ENCODE results near the gene FRMD6. TPM values are rescaled to one million over a fixed set of nuclear protein-coding genes. Genes with fewer than 3 reads are reported as not detected.

FRMD6 gene
- total RNA-seq = 10 to 100 TPM in 3 of 5 donors, 1 to 10 TPM in 2; 8.4 to 35.2 (median 11.1) TPM
- polyA plus RNA-seq = 10 to 100 TPM in 1 of 3 donors, 1 to 10 TPM in 2; 5.9 to 12.9 (median 8.1) TPM
- long read RNA-seq, donor 1, full-length matches to known transcripts = 3 of 3 reads
- long read RNA-seq, donor 1, partial matches to known transcripts = 0 of 3 reads
- long read RNA-seq, donor 1, other reads (novel, unspliced or antisense) = 0 of 3 reads
- long read RNA-seq, donor 2, partial matches to known transcripts = 0 of 1 reads
- long read RNA-seq, donor 2, other reads (novel, unspliced or antisense) = 0 of 1 reads
- long read RNA-seq, donor 3 = 0 reads
- long read RNA-seq, donor 4 = 0 reads
- long read RNA-seq, donor 5, full-length matches to known transcripts = 2 of 2 reads
- long read RNA-seq, donor 5, partial matches to known transcripts = 0 of 2 reads
- long read RNA-seq, donor 5, other reads (novel, unspliced or antisense) = 0 of 2 reads
- long read RNA-seq, donor 6, full-length matches to known transcripts = 4 of 4 reads
- long read RNA-seq, donor 6, partial matches to known transcripts = 0 of 4 reads
- long read RNA-seq, donor 6, other reads (novel, unspliced or antisense) = 0 of 4 reads
- long read RNA-seq, donor 7, full-length matches to known transcripts = 4 of 12 reads
- long read RNA-seq, donor 7, partial matches to known transcripts = 0 of 12 reads
- long read RNA-seq, donor 7, other reads (novel, unspliced or antisense) = 8 of 12 reads
- long read RNA-seq, donor 8, full-length matches to known transcripts = 1 of 1 reads
- long read RNA-seq, donor 8, partial matches to known transcripts = 0 of 1 reads
- long read RNA-seq, donor 8, other reads (novel, unspliced or antisense) = 0 of 1 reads
- long read RNA-seq, donor 9 = 0 reads
- long read RNA-seq, donor 10, partial matches to known transcripts = 0 of 7 reads
- long read RNA-seq, donor 10, other reads (novel, unspliced or antisense) = 7 of 7 reads

DNA sequence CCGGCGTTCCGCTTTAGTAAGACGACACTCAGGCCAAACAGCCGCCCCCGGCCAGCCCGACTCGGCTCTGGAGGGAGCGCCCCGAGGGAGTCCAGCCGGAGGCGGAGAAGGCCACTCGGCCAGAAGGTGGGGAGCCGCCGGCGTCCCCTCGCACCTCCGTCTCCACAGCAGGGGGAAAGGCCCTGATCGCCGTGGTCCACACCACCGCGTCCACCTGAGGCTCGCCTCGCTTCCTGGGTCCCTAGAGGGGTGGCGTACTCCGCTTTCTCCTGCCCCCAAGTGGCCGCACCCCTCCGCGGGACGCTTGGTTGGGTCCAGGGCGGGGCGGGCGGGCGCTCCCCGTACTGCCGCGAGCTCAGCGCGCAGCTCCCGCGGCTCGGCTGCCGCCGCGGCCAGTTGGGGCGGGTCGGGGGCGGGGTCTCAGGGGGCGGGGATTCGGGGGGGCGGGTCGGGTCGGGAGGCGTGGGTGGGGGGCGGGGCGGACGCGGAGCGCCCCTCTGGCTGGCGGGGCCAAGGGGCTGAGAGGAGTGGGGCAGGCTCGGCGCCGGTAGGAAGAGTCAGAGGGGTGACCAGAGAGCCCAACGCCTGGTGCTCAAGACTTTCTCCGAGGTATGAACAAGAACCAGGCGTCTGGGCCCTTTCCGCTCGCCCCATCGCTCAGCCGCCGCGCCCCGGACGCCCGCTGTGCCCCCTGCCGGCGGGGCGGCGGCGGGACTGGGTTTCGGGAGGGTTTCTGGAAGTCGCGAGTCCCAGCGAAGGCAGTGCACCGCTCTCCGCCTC lies at the start of gene FRMD6:
TSS of gene FRMD6 (plus strand) at position 523 of the 780 bp plus-strand sequence. CDS start 37,927 bp downstream, outside the sequence.
- 0 to 1% (median 1%) methylated on average over 21 to 85 of the region's 86 CpGs for WGBS, 5 donors
- TF ChIP-seq EP300 (IDR thresholded peaks at IDR 0.05) = no peak
- peak in 1 of 4 donors; percentile 45 for TF ChIP-seq POLR2A (IDR thresholded peaks at IDR 0.05)
- peak; percentile 21 to 80 (median 66) for TF ChIP-seq POLR2AphosphoS5 (IDR thresholded peaks at IDR 0.05)
- TF ChIP-seq, protein P1, sequence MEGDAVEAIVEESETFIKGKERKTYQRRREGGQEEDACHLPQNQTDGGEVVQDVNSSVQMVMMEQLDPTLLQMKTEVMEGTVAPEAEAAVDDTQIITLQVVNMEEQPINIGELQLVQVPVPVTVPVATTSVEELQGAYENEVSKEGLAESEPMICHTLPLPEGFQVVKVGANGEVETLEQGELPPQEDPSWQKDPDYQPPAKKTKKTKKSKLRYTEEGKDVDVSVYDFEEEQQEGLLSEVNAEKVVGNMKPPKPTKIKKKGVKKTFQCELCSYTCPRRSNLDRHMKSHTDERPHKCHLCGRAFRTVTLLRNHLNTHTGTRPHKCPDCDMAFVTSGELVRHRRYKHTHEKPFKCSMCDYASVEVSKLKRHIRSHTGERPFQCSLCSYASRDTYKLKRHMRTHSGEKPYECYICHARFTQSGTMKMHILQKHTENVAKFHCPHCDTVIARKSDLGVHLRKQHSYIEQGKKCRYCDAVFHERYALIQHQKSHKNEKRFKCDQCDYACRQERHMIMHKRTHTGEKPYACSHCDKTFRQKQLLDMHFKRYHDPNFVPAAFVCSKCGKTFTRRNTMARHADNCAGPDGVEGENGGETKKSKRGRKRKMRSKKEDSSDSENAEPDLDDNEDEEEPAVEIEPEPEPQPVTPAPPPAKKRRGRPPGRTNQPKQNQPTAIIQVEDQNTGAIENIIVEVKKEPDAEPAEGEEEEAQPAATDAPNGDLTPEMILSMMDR (IDR thresholded peaks at IDR 0.05) = peak in 5 of 7 experiments; percentile 64 to 83 (median 73)
- Histone ChIP-seq H3K4me1 (peaks cover 4 to 39% (median 24%) of the 10 kb centered on the region in 4 donors), H3K36me3 (no peaks in the 10 kb centered on the region), H3K9me3 (no peaks in the 10 kb centered on the region), H3K27me3 (no peaks in the 10 kb centered on the region), H3K4me3 (peak within 1 kb of the TSS; percentile 65 to 96 (median 90)), H3K27ac (peak within 1 kb of the TSS; percentile 94 to 97 (median 96))
- peak; percentile 76 to 95 for DNase-seq
- intact Hi-C loops (cut with DNase I; ENCODE audit: low total_unique reads) = loop anchor here (10.0 kb wide), 1 partner anchor 123 kb away; no protein-coding TSS in a partner anchor

DNA sequence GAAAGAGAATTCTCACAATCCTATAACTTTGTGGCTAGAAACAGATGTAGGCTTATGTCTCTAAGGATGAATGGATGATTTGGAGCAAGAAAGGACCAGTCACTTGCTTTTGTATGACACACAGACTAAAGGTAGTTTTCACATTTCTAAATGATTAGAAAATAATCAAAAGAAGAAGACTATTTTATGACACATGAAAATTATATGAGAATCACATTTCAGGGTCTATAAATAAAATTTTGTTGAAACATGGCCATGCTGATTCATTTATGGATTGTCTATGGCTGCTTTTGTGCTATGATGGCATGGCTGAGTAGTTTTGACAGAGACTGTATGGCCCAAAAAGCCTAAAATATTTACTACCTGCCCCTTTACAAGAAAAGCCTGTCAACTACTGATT lies 49.4 kb upstream of the FRMD6 start:
- H3K4me3 ChIP-seq = no peak overlapping the region
- no peak overlapping the region for H3K27ac ChIP-seq
- no peak for DNase-seq
- peaks cover 0 to 15% (median 0%) of the 10 kb centered on the region in 4 donors for H3K4me1 ChIP-seq
- H3K36me3 ChIP-seq = no peaks in the 10 kb centered on the region
- no peaks in the 10 kb centered on the region for H3K27me3 ChIP-seq
- no peaks in the 10 kb centered on the region for H3K9me3 ChIP-seq
- TF ChIP-seq POLR2A (IDR thresholded peaks at IDR 0.05) (no peak), EP300 (IDR thresholded peaks at IDR 0.05) (no peak), POLR2AphosphoS5 (IDR thresholded peaks at IDR 0.05) (no peak)
- TF ChIP-seq, protein P1 (IDR thresholded peaks at IDR 0.05) = no peak
- intact Hi-C loops (cut with DNase I; ENCODE audit: low total_unique reads) = no loop called here

DNA sequence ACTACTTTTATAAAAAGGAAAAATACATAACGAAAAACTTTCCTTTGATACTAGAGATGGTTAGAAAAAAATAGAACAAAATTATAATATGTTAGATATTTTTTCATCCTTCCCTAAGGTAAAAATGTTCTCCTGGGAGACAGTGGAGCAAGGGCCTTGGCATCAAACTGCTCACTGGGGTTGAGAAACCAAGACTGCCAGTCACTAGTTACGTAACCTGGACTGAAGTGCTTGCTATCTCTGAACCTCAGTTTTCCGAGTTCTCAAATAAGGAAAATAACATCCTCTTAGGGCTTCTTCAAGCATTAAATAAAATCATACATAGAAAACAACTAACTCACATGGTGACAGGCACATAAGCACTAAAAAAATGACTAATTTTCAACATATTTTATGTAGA lies 48.2 kb upstream of the FRMD6 start:
- H3K4me1 ChIP-seq = peaks cover 0 to 15% (median 0%) of the 10 kb centered on the region in 4 donors
- TF ChIP-seq EP300 (IDR thresholded peaks at IDR 0.05) = no peak
- TF ChIP-seq, protein P1 (IDR thresholded peaks at IDR 0.05) = no peak
- TF ChIP-seq POLR2AphosphoS5 (IDR thresholded peaks at IDR 0.05) = no peak
- no peak for TF ChIP-seq POLR2A (IDR thresholded peaks at IDR 0.05)
- no peak for DNase-seq
- H3K4me3 ChIP-seq = no peak overlapping the region
- WGBS, 5 donors = 84 to 95% (median 89%) methylated on average over 3 of the region's 3 CpGs
- no peaks in the 10 kb centered on the region for H3K27me3 ChIP-seq
- H3K36me3 ChIP-seq = no peaks in the 10 kb centered on the region
- no peaks in the 10 kb centered on the region for H3K9me3 ChIP-seq
- H3K27ac ChIP-seq = no peak overlapping the region
- intact Hi-C loops (cut with DNase I; ENCODE audit: low total_unique reads) = no loop called here
